Measurements from ENCODE around the gene N4BP2L2. TPM values are rescaled to one million over a fixed set of nuclear protein-coding genes. Genes with fewer than 3 reads are reported as not detected.
A peak's percentile ranks its signal among the peaks of the same experiment; 100 is the strongest.

N4BP2L2 gene
- polyA plus RNA-seq, 1 donor (not counting 4 experiments of a cell fraction or from before 2014, with no cell fraction given) = 75.4 TPM

- H4K20me1 ChIP-seq (ENCODE audit: control insufficient read depth, extremely low read depth, insufficient read depth, low read length) = no peaks in the 10 kb centered on the region
- dilution Hi-C loops (cut with MboI; ENCODE audit: extremely low pct_ligation_motif_present, low sequenced_read_pairs) = no loop called here
- H3K9ac ChIP-seq (ENCODE audit: control insufficient read depth, extremely low read depth, insufficient read depth, low read length) = no peak overlapping the region
- H3K36me3 ChIP-seq (ENCODE audit: control insufficient read depth in 2 of 2, extremely low read depth in 1 of 2, insufficient read depth in 2 of 2, low read length in 2 of 2) = peaks cover 0 to 4% of the 10 kb centered on the region in 2 experiments
- no peaks in the 10 kb centered on the region for H3K27me3 ChIP-seq (ENCODE audit: control insufficient read depth, extremely low read depth, insufficient read depth, low read length)
- H3K27ac ChIP-seq (ENCODE audit: control insufficient read depth, insufficient read depth, low read length) = no peak overlapping the region
- DNase-seq (ENCODE audit: low read depth, low spot score) = peak; percentile 26
- peak overlapping the region; percentile 4 for H3K4me2 ChIP-seq (ENCODE audit: control insufficient read depth, extremely low read depth, insufficient read depth, low read depth, low read length)
- no peaks in the 10 kb centered on the region for H3K9me1 ChIP-seq (ENCODE audit: control insufficient read depth, extremely low read depth, insufficient read depth, low read length)
- TF ChIP-seq CTCF (optimal IDR thresholded peaks at IDR 0.05 in 1 of 3, IDR thresholded peaks at IDR 0.05 in 1 of 3, conservative IDR thresholded peaks at IDR 0.05 in 1 of 3; ENCODE audit: extremely low read depth in 1 of 3, insufficient read depth in 2 of 3, low read length in 3 of 3) = no peak
- no peak for TF ChIP-seq EZH2 (IDR thresholded peaks at IDR 0.05; ENCODE audit: low read length)
- no peak overlapping the region for H3K4me3 ChIP-seq (ENCODE audit: control insufficient read depth in 2 of 3, extremely low read depth in 1 of 3, insufficient read depth in 2 of 3, low read depth in 1 of 3, low read length in 3 of 3)
- H3K9me3 ChIP-seq (ENCODE audit: control insufficient read depth, low read depth, low read length) = no peaks in the 10 kb centered on the region
- peaks cover 16% of the 10 kb centered on the region for H3K4me1 ChIP-seq (ENCODE audit: control insufficient read depth, extremely low read depth, insufficient read depth, low read length)
- no peaks in the 10 kb centered on the region for H3K79me2 ChIP-seq (ENCODE audit: control insufficient read depth, insufficient read depth, low read length)
- FAIRE-seq = peak; percentile 96
- H2AFZ ChIP-seq (ENCODE audit: control insufficient read depth, low read length) = no peak overlapping the region
These were observed 105.7 kb downstream of the N4BP2L2 start for GRCh38 chr13:32432856-32433255.

- no peak for DNase-seq (ENCODE audit: low read depth, low spot score)
- peaks cover 23% of the 10 kb centered on the region for H3K4me1 ChIP-seq (ENCODE audit: control insufficient read depth, extremely low read depth, insufficient read depth, low read length)
- H3K4me2 ChIP-seq (ENCODE audit: control insufficient read depth, extremely low read depth, insufficient read depth, low read depth, low read length) = no peak overlapping the region
- FAIRE-seq = no peak
- H3K9me3 ChIP-seq (ENCODE audit: control insufficient read depth, low read depth, low read length) = no peaks in the 10 kb centered on the region
- no peaks in the 10 kb centered on the region for H3K79me2 ChIP-seq (ENCODE audit: control insufficient read depth, insufficient read depth, low read length)
- no peaks in the 10 kb centered on the region for H4K20me1 ChIP-seq (ENCODE audit: control insufficient read depth, extremely low read depth, insufficient read depth, low read length)
- peaks cover 0 to 5% of the 10 kb centered on the region in 2 experiments for H3K36me3 ChIP-seq (ENCODE audit: control insufficient read depth in 2 of 2, extremely low read depth in 1 of 2, insufficient read depth in 2 of 2, low read length in 2 of 2)
- no peak overlapping the region for H3K9ac ChIP-seq (ENCODE audit: control insufficient read depth, extremely low read depth, insufficient read depth, low read length)
- no peaks in the 10 kb centered on the region for H3K9me1 ChIP-seq (ENCODE audit: control insufficient read depth, extremely low read depth, insufficient read depth, low read length)
- H3K27ac ChIP-seq (ENCODE audit: control insufficient read depth, insufficient read depth, low read length) = no peak overlapping the region
- H3K27me3 ChIP-seq (ENCODE audit: control insufficient read depth, extremely low read depth, insufficient read depth, low read length) = no peaks in the 10 kb centered on the region
- no peak overlapping the region for H3K4me3 ChIP-seq (ENCODE audit: control insufficient read depth in 2 of 3, extremely low read depth in 1 of 3, insufficient read depth in 2 of 3, low read depth in 1 of 3, low read length in 3 of 3)
- no peak overlapping the region for H2AFZ ChIP-seq (ENCODE audit: control insufficient read depth, low read length)
- TF ChIP-seq CTCF (optimal IDR thresholded peaks at IDR 0.05 in 1 of 3, IDR thresholded peaks at IDR 0.05 in 1 of 3, conservative IDR thresholded peaks at IDR 0.05 in 1 of 3; ENCODE audit: extremely low read depth in 1 of 3, insufficient read depth in 2 of 3, low read length in 3 of 3) (no peak), EZH2 (IDR thresholded peaks at IDR 0.05; ENCODE audit: low read length) (no peak)
- dilution Hi-C loops (cut with MboI; ENCODE audit: extremely low pct_ligation_motif_present, low sequenced_read_pairs) = no loop called here
These were observed 107.2 kb downstream of the N4BP2L2 start for GRCh38 chr13:32431361-32431760.

Data from keratinocyte (primary cell).